ENCODE data around the gene CTSS. TPM values are rescaled to one million over a fixed set of nuclear protein-coding genes. Genes with fewer than 3 reads are reported as not detected.

Gene CTSS
- total and polyA plus RNA-seq, 2 donors (not counting 1 experiment from before 2014, with no cell fraction given) = 106 to 221 TPM

DNA sequence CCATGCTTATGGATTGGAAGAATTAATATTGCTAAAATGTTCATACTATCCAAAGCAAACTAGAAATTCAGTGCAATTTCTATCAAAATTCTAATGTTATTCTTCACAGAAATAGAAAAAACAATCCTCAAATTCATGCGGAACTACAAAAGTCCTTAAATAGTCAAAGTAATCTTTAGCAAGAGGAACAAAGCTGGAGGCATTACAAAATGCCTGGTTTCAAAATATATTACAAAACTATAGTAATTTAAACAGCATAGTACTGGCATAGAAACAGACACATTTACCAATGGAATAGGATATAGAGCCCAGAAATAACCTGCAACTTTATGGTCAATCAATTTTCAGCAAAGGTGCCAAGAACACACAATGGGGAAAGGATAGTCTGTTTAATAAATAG is 3.8 kb downstream of the CTSS start:
- no CpG with 5 or more reads among the region's 1 CpG for WGBS (ENCODE audit: insufficient coverage)
- ATAC-seq (ENCODE audit: low read depth) (no peak), DNase-seq (no peak)
- Histone ChIP-seq H3K4me3 (ENCODE audit: control extremely low read depth in 1 of 5, extremely low read depth in 1 of 5, insufficient read depth in 1 of 5, low read depth in 2 of 5, low read length in 4 of 5) (peak overlapping the region in 1 of 5 experiments; percentile 99), H3K9ac (ENCODE audit: low read length) (peak overlapping the region; percentile 83), H3K4me1 (ENCODE audit: control insufficient read depth in 2 of 2, insufficient read depth in 2 of 2, low read length in 2 of 2) (peaks cover 45 to 49% of the 10 kb centered on the region in 2 donors), H3K36me3 (replicated peaks in 1 of 2; ENCODE audit: control extremely low read depth in 1 of 2, control insufficient read depth in 1 of 2, extremely low read depth in 1 of 2, insufficient read depth in 2 of 2, low read length in 1 of 2) (peaks cover 8 to 57% of the 10 kb centered on the region in 2 experiments), H3K9me3 (ENCODE audit: control extremely low read depth in 1 of 3, control insufficient read depth in 2 of 3, insufficient read depth in 1 of 3, low read length in 2 of 3) (no peaks in the 10 kb centered on the region), H2AFZ (ENCODE audit: insufficient read depth, low read depth, low read length, poor library complexity, severe bottlenecking) (no peak overlapping the region), H3K27ac (ENCODE audit: low read length in 2 of 2) (peak overlapping the region in 1 of 2 donors; percentile 56), H3K79me2 (ENCODE audit: control insufficient read depth, insufficient read depth, low read length) (peaks cover 96% of the 10 kb centered on the region), H4K20me1 (ENCODE audit: control insufficient read depth, insufficient read depth, low read length, poor library complexity, severe bottlenecking) (peaks cover 30% of the 10 kb centered on the region), H3K4me2 (replicated peaks; ENCODE audit: low read depth, low read length, poor library complexity, severe bottlenecking) (peak overlapping the region; percentile 90), H3K27me3 (replicated peaks in 1 of 4; ENCODE audit: control extremely low read depth in 1 of 4, control insufficient read depth in 3 of 4, insufficient read depth in 4 of 4, low read length in 3 of 4) (no peaks in the 10 kb centered on the region)
- no peaks in the 10 kb centered on the region for H3K27me3 Mint-ChIP-seq
- ChIA-PET POLR2A (no interaction called here), CTCF (interaction anchor here (0.7 to 1.0 kb wide), 2 partner anchors 153 to 191 kb away, joined by 3 to 4 read pairs; no protein-coding TSS in a partner anchor)
- H3K4me1 Mint-ChIP-seq = peaks cover 53% of the 10 kb centered on the region
- no peaks in the 10 kb centered on the region for H3K9me3 Mint-ChIP-seq (ENCODE audit: insufficient read depth)
- intact Hi-C loops (cut with micrococcal nuclease) = loop anchor here (5.0 to 10.0 kb wide), 2 partner anchors 50 to 403 kb away; partner anchors contain the start of genes LYSMD1 and SCNM1
- TF ChIP-seq EZH2 (IDR thresholded peaks at IDR 0.05; ENCODE audit: borderline replicate concordance, insufficient read depth, low read depth, low read length, poor library complexity, severe bottlenecking) = no peak
- TF ChIP-seq, protein P1, sequence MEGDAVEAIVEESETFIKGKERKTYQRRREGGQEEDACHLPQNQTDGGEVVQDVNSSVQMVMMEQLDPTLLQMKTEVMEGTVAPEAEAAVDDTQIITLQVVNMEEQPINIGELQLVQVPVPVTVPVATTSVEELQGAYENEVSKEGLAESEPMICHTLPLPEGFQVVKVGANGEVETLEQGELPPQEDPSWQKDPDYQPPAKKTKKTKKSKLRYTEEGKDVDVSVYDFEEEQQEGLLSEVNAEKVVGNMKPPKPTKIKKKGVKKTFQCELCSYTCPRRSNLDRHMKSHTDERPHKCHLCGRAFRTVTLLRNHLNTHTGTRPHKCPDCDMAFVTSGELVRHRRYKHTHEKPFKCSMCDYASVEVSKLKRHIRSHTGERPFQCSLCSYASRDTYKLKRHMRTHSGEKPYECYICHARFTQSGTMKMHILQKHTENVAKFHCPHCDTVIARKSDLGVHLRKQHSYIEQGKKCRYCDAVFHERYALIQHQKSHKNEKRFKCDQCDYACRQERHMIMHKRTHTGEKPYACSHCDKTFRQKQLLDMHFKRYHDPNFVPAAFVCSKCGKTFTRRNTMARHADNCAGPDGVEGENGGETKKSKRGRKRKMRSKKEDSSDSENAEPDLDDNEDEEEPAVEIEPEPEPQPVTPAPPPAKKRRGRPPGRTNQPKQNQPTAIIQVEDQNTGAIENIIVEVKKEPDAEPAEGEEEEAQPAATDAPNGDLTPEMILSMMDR (IDR thresholded peaks at IDR 0.05) = no peak
- H3K4me3 Mint-ChIP-seq = peak overlapping the region; percentile 71
- H3K27ac Mint-ChIP-seq = no peak overlapping the region

- H3K4me1 Mint-ChIP-seq = peaks cover 43% of the 10 kb centered on the region
- Histone ChIP-seq H2AFZ (ENCODE audit: insufficient read depth, low read depth, low read length, poor library complexity, severe bottlenecking) (no peak overlapping the region), H3K4me1 (ENCODE audit: control insufficient read depth in 2 of 2, insufficient read depth in 2 of 2, low read length in 2 of 2) (peaks cover 38 to 43% of the 10 kb centered on the region in 2 donors), H3K4me3 (ENCODE audit: control extremely low read depth in 1 of 5, extremely low read depth in 1 of 5, insufficient read depth in 1 of 5, low read depth in 2 of 5, low read length in 4 of 5) (peak overlapping the region in 1 of 5 experiments; percentile 6), H3K9ac (ENCODE audit: low read length) (peak overlapping the region; percentile 33), H4K20me1 (ENCODE audit: control insufficient read depth, insufficient read depth, low read length, poor library complexity, severe bottlenecking) (peaks cover 33% of the 10 kb centered on the region), H3K27ac (ENCODE audit: low read length in 2 of 2) (peak overlapping the region in 1 of 2 donors; percentile 77), H3K79me2 (ENCODE audit: control insufficient read depth, insufficient read depth, low read length) (peaks cover 94% of the 10 kb centered on the region), H3K36me3 (replicated peaks in 1 of 2; ENCODE audit: control extremely low read depth in 1 of 2, control insufficient read depth in 1 of 2, extremely low read depth in 1 of 2, insufficient read depth in 2 of 2, low read length in 1 of 2) (peaks cover 10 to 68% of the 10 kb centered on the region in 2 experiments), H3K4me2 (replicated peaks; ENCODE audit: low read depth, low read length, poor library complexity, severe bottlenecking) (peak overlapping the region; percentile 37), H3K9me3 (ENCODE audit: control extremely low read depth in 1 of 3, control insufficient read depth in 2 of 3, insufficient read depth in 1 of 3, low read length in 2 of 3) (no peaks in the 10 kb centered on the region), H3K27me3 (replicated peaks in 1 of 4; ENCODE audit: control extremely low read depth in 1 of 4, control insufficient read depth in 3 of 4, insufficient read depth in 4 of 4, low read length in 3 of 4) (no peaks in the 10 kb centered on the region)
- ATAC-seq (ENCODE audit: low read depth) (peak; percentile 60), DNase-seq (peak; percentile 55)
- WGBS (ENCODE audit: insufficient coverage) = 100% methylated on average over 1 of the region's 3 CpGs
- intact Hi-C loops (cut with micrococcal nuclease) = loop anchor here (1.0 to 10.0 kb wide), 3 partner anchors 52 to 405 kb away; partner anchors contain the start of genes LYSMD1 and SCNM1
- no peaks in the 10 kb centered on the region for H3K9me3 Mint-ChIP-seq (ENCODE audit: insufficient read depth)
- H3K27ac Mint-ChIP-seq = peak overlapping the region; percentile 64
- ChIA-PET POLR2A (interaction anchor here (0.5 to 0.6 kb wide), 2 partner anchors 412 to 443 kb away, joined by 3 to 5 read pairs; no protein-coding TSS in a partner anchor), CTCF (interaction anchor here (1.0 to 2.6 kb wide), 4 partner anchors 52 to 181 kb away, joined by 3 to 13 read pairs (median 6); no protein-coding TSS in a partner anchor)
- peak overlapping the region; percentile 59 for H3K4me3 Mint-ChIP-seq
- TF ChIP-seq, protein P1 (IDR thresholded peaks at IDR 0.05) = no peak
- TF ChIP-seq EZH2 (IDR thresholded peaks at IDR 0.05; ENCODE audit: borderline replicate concordance, insufficient read depth, low read depth, low read length, poor library complexity, severe bottlenecking) = no peak
- no peaks in the 10 kb centered on the region for H3K27me3 Mint-ChIP-seq
Observed at GRCh38 chr1:150760013-150760412, 5.6 kb downstream of the CTSS start.

Data from B cell (primary cell).